Astrocyte (in vitro differentiated cells and primary cell): ENCODE data around the gene SPATA25. TPM values are rescaled to one million over a fixed set of nuclear protein-coding genes. Genes with fewer than 3 reads are reported as not detected.
A peak's percentile ranks its signal among the peaks of the same experiment; 100 is the strongest.

Experiments used
- DNase-seq: peaks from one replicate; pipeline ENCODE4 v3.0.0-alpha.2; 2010; ENCODE audit warnings: low read depth
- FAIRE-seq: peaks from 2 replicates; lab custom pipeline; 2011; peaks lifted over from hg19 to GRCh38; lab: Jason Lieb, UNC
- H2AFZ ChIP-seq: 2 replicates; pipeline ENCODE4 v1.6.0; 2012; ENCODE audit warnings: low read depth, low read length, inconsistent platforms
- H3K27ac ChIP-seq: 2 replicates; pipeline ENCODE4 v1.5.1; 2011; ENCODE audit warnings: low read depth, low read length, inconsistent platforms
- H3K27me3 ChIP-seq: 2 replicates; pipeline ENCODE4 v1.6.0; 2011; ENCODE audit warnings: low read length, inconsistent platforms; ENCODE audit not compliant: insufficient read depth
- H3K36me3 ChIP-seq: 2 replicates; pipeline ENCODE4 v1.5.1; 2011; ENCODE audit warnings: low read length, inconsistent platforms; ENCODE audit not compliant: insufficient read depth
- H3K4me1 ChIP-seq: 2 replicates; pipeline ENCODE4 v1.5.1; 2011; ENCODE audit warnings: low read length, inconsistent platforms; ENCODE audit not compliant: insufficient read depth
- H3K4me2 ChIP-seq: 2 replicates; pipeline ENCODE4 v1.6.0; 2012; ENCODE audit warnings: low read length, inconsistent platforms
- H3K4me3 ChIP-seq: 2 replicates; pipeline ENCODE4 v1.5.1; 2011; ENCODE audit warnings: low read depth, mild to moderate bottlenecking, low read length, inconsistent platforms; ENCODE audit not compliant: insufficient read depth
- H3K79me2 ChIP-seq: 2 replicates; pipeline ENCODE4 v1.6.0; 2012; ENCODE audit warnings: mild to moderate bottlenecking, low read length, inconsistent platforms; ENCODE audit not compliant: insufficient read depth
- H3K9ac ChIP-seq: 2 replicates; pipeline ENCODE4 v1.6.0; 2012; ENCODE audit warnings: mild to moderate bottlenecking, low read length, inconsistent platforms
- H3K9me3 ChIP-seq: 2 replicates; pipeline ENCODE4 v1.5.1; 2012; ENCODE audit warnings: low read depth, mild to moderate bottlenecking, low read length, inconsistent platforms; ENCODE audit not compliant: insufficient read depth
- H4K20me1 ChIP-seq: 2 replicates; pipeline ENCODE4 v1.6.0; 2012; ENCODE audit warnings: low read length, inconsistent platforms; ENCODE audit not compliant: insufficient read depth
- H3K27ac Mint-ChIP-seq: one replicate; pipeline ENCODE4 v1.8.0; 2021; ENCODE audit warnings: mild to moderate bottlenecking, mixed read lengths; ENCODE audit not compliant: unreplicated experiment
- H3K27me3 Mint-ChIP-seq: one replicate; pipeline ENCODE4 v1.8.0; 2021; ENCODE audit warnings: low read depth, mixed read lengths; ENCODE audit not compliant: unreplicated experiment
- H3K36me3 Mint-ChIP-seq: one replicate; pipeline ENCODE4 v1.8.0; 2021; ENCODE audit warnings: low read depth, mixed read lengths; ENCODE audit not compliant: unreplicated experiment
- H3K4me1 Mint-ChIP-seq: one replicate; pipeline ENCODE4 v1.8.0; 2021; ENCODE audit warnings: low read depth, mixed read lengths; ENCODE audit not compliant: unreplicated experiment
- H3K4me3 Mint-ChIP-seq: one replicate; pipeline ENCODE4 v1.8.0; 2021; ENCODE audit warnings: mild to moderate bottlenecking, moderate library complexity, mixed read lengths; ENCODE audit not compliant: unreplicated experiment
- H3K9me3 Mint-ChIP-seq: one replicate; pipeline ENCODE4 v1.8.0; 2021; ENCODE audit warnings: mild to moderate bottlenecking, mixed read lengths; ENCODE audit not compliant: unreplicated experiment
- EZH2 ChIP-seq: IDR thresholded peaks from 2 replicates; pipeline ENCODE4 v1.6.1; 2012; ENCODE audit warnings: mild to moderate bottlenecking, low read length, inconsistent platforms; ENCODE audit not compliant: insufficient read depth
- total RNA-seq: library from RNA; stranded (reverse); gene quantifications from 2 replicates; pipeline ENCODE4 v1.2.1, GENCODE V29; 2021
- TF ChIP-seq, protein P1 (sequence below): IDR thresholded peaks from 2 replicates; pipeline ENCODE4 v1.5.1; 2011; ENCODE audit warnings: low read depth, mild to moderate bottlenecking, inconsistent platforms, low read length, moderate library complexity; ENCODE audit not compliant: insufficient read depth

Gene SPATA25
- total RNA-seq, 1 donor from 2014 or later: 1.7 TPM

DNA sequence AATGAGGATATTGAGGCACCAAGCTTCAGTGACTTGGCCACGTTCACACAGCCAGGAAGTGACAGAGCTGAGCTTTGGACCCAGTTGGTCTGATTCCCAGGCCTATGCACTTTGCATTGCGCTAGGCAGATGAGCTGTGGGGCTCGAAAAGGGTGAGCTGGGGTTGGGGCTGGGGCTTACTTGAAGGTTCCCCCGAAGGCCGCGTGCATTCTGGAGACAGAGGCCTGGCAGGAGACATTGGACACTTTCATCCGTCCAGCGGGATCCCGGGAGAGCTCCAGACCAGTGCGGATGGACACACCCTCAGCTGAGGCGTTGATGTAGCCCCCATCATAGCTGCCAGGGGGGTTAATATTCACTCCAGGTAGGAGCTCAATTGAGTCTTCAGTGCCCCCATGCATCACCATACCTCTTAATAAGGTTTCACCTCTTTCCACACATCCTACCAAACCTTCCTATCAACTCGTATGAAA lies 21.9 kb upstream of the SPATA25 start:
- Histone ChIP-seq H3K9ac (no peak overlapping the region), H2AFZ (no peak overlapping the region), H3K9me3 (no peaks in the 10 kb centered on the region), H3K4me1 (peaks cover 28% of the 10 kb centered on the region), H3K36me3 (peaks cover 2% of the 10 kb centered on the region), H3K79me2 (peaks cover 2% of the 10 kb centered on the region), H4K20me1 (peaks cover 3% of the 10 kb centered on the region), H3K27me3 (no peaks in the 10 kb centered on the region), H3K4me3 (no peak overlapping the region), H3K27ac (no peak overlapping the region), H3K4me2 (no peak overlapping the region)
- Mint-ChIP-seq H3K4me1 (peaks cover 14% of the 10 kb centered on the region), H3K27me3 (no peaks in the 10 kb centered on the region), H3K36me3 (peaks cover 32% of the 10 kb centered on the region), H3K27ac (no peak overlapping the region), H3K4me3 (no peak overlapping the region), H3K9me3 (peaks cover 10% of the 10 kb centered on the region)
- TF ChIP-seq EZH2: no peak
- TF ChIP-seq, protein P1, sequence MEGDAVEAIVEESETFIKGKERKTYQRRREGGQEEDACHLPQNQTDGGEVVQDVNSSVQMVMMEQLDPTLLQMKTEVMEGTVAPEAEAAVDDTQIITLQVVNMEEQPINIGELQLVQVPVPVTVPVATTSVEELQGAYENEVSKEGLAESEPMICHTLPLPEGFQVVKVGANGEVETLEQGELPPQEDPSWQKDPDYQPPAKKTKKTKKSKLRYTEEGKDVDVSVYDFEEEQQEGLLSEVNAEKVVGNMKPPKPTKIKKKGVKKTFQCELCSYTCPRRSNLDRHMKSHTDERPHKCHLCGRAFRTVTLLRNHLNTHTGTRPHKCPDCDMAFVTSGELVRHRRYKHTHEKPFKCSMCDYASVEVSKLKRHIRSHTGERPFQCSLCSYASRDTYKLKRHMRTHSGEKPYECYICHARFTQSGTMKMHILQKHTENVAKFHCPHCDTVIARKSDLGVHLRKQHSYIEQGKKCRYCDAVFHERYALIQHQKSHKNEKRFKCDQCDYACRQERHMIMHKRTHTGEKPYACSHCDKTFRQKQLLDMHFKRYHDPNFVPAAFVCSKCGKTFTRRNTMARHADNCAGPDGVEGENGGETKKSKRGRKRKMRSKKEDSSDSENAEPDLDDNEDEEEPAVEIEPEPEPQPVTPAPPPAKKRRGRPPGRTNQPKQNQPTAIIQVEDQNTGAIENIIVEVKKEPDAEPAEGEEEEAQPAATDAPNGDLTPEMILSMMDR: no peak
- no peak for DNase-seq
- FAIRE-seq: no peak

DNA sequence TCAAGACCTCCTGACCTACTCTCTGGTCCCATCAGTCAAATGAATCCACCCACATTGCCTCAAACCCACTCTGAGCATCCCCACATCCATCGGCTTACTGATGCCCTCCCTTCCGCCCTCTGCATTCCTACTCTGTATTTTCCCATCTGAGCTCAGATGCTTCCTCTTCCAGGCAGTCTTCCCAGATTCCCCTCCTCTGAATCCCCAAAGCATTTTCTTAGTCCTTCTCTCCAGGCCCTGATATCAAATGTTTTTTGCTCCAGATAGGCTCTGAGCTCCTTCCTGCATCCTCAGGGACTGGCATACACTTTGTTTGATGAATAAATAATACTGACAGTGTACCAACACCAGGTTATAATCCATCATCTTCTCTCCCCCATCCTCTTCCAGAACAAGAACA lies 20.7 kb upstream of the SPATA25 start:
- Histone ChIP-seq H3K36me3 (peaks cover 2% of the 10 kb centered on the region), H2AFZ (no peak overlapping the region), H4K20me1 (peaks cover 3% of the 10 kb centered on the region), H3K4me3 (no peak overlapping the region), H3K4me1 (peaks cover 28% of the 10 kb centered on the region), H3K27me3 (no peaks in the 10 kb centered on the region), H3K79me2 (peaks cover 2% of the 10 kb centered on the region), H3K27ac (no peak overlapping the region), H3K9ac (no peak overlapping the region), H3K9me3 (no peaks in the 10 kb centered on the region), H3K4me2 (no peak overlapping the region)
- DNase-seq (no peak), FAIRE-seq (no peak)
- Mint-ChIP-seq H3K36me3 (peaks cover 33% of the 10 kb centered on the region), H3K4me1 (peaks cover 14% of the 10 kb centered on the region), H3K9me3 (peaks cover 10% of the 10 kb centered on the region), H3K27me3 (no peaks in the 10 kb centered on the region), H3K4me3 (peak overlapping the region; percentile 64), H3K27ac (peak overlapping the region; percentile 66)
- no peak for TF ChIP-seq EZH2
- TF ChIP-seq, protein P1: no peak

DNA sequence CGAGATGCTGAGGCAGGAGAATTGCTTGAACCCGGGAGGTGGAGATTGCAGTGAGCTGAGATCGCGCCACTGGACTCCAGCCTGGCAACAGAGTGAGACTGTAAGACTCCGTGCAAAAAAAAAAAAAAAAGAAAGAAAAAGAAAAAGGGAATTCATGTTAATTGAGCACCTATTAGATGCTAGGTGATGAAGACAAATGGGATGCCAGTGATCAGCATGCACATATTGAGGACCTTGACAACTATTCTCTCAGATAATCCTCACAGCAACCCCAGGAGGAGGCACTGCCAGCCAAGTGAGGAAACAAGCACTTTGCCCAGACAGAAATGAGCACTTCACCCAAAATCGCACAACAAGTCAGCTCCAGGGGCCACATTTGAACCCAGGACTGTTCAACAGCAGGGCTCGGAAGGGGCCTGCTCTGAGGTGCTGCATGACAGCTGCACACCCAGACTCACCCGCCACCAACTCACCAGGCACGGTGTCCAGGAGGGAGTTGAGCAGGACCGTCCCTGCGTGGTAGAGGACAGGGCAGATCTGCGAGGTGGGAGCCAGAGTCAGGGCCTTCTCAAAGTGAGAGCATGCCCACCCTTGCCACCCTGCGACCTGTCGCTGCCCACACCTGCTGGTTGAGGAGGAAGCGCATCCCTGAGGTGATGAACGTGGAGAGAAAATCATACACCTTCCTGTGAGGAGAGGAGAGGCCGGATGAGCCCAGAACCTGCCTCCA lies 20.0 kb upstream of the SPATA25 start:
- H3K4me2 ChIP-seq: no peak overlapping the region
- Mint-ChIP-seq H3K4me3 (no peak overlapping the region), H3K27me3 (no peaks in the 10 kb centered on the region), H3K27ac (no peak overlapping the region), H3K36me3 (peaks cover 34% of the 10 kb centered on the region), H3K9me3 (peaks cover 10% of the 10 kb centered on the region), H3K4me1 (peaks cover 12% of the 10 kb centered on the region)
- H2AFZ ChIP-seq: no peak overlapping the region
- no peaks in the 10 kb centered on the region for H3K9me3 ChIP-seq
- peaks cover 2% of the 10 kb centered on the region for H3K36me3 ChIP-seq
- peaks cover 2% of the 10 kb centered on the region for H3K79me2 ChIP-seq
- H3K27me3 ChIP-seq: no peaks in the 10 kb centered on the region
- H3K4me1 ChIP-seq: peaks cover 26% of the 10 kb centered on the region
- H3K4me3 ChIP-seq: no peak overlapping the region
- H3K9ac ChIP-seq: no peak overlapping the region
- no peak overlapping the region for H3K27ac ChIP-seq
- FAIRE-seq: no peak
- DNase-seq: no peak
- H4K20me1 ChIP-seq: peaks cover 3% of the 10 kb centered on the region
- TF ChIP-seq, protein P1: no peak
- TF ChIP-seq EZH2: no peak
